H1 (cell line): ENCODE data around the gene WDR1. TPM values are rescaled to one million over a fixed set of nuclear protein-coding genes. Genes with fewer than 3 reads are reported as not detected.

Experiments used
- ATF3 ChIP-seq: IDR thresholded peaks from 2 replicates; pipeline ENCODE4 v1.6.1; 2011; ENCODE audit warnings: low read depth, mild to moderate bottlenecking, low read length; ENCODE audit not compliant: insufficient read depth
- SIX5 ChIP-seq: IDR thresholded peaks from 2 replicates; pipeline ENCODE4 v1.6.1; 2011; ENCODE audit warnings: mild to moderate bottlenecking, low read depth, low read length
- TAF1 ChIP-seq: IDR thresholded peaks from 2 replicates; pipeline ENCODE4 v1.6.1; 2011; ENCODE audit warnings: mild to moderate bottlenecking, low read depth, low read length
- polyA plus RNA-seq, 7 experiments: library from polyadenylated mRNA; depleted of rRNA in 3 of 7; stranded (reverse) in 5 of 7; unstranded in 2 of 7; fragments of >200 nt in 5 of 7; fragments of 200-250 nt in 2 of 7; gene quantifications; 1 replicate in 5 of 7; 2 replicates in 1 of 7; 4 replicates in 1 of 7; pipeline versions ENCODE4 v1.2.1 to v1.2.3, GENCODE V29; 2011 to 2013; ENCODE audit warnings: missing spikeins in 2 of 7, mixed read lengths in 2 of 7
- total RNA-seq: library from RNA; stranded (reverse); fragmentation: NEBNext Ultra II Directional; extraction: Animal tissue kit (Norgen Biotek cat#: 25700); gene quantifications from 2 replicates; pipeline ENCODE4 v1.2.1, GENCODE V29; 2021

Gene WDR1
- total and polyA plus RNA-seq, 2 of the 8 experiments (the other 6 are each of a cell fraction or from before 2014, with no cell fraction given): 315 to 377 TPM

DNA sequence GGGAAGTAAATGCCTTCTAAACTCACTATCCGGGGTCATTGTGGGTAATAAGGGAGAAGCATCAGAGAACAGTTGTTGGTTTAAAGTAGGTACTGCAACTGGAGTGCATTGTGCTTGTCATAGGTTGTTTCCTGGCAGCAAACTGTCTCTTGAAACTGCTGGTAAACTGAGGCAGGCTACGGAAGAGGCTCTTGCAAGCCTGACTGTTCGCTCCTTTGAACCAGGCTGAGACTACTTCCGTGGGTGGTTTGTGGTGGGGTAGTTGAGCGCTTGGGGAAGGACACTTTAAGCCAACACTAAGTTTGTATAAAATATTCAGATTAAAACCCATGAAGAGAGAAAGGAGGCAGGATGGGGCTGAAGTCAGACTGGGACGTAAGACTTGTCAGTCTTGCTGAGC, 45.2 kb upstream of the WDR1 start (continued):
- no peak for TF ChIP-seq TAF1
- TF ChIP-seq SIX5: no peak
- no peak for TF ChIP-seq ATF3
- TF ChIP-seq, all 59 proteins: peak for 0
